Spleen (tissue), 11 donors: ENCODE results near the gene GMPS. TPM values are rescaled to one million over a fixed set of nuclear protein-coding genes. Genes with fewer than 3 reads are reported as not detected.

Source experiments
- DNase-seq: peaks from one replicate; pipeline ENCODE4 v3.0.0-alpha.2; 2020
- H3K27ac ChIP-seq, 8 donors: fragments of 200-600 bp; sonication (generic) in 7 of 8; 1 replicate in 4 of 8; 2 replicates in 4 of 8; pipeline versions ENCODE4 v1.5.0 to v1.8.0; 2016 to 2021; ENCODE audit warnings: inconsistent platforms in 4 of 8, mild to moderate bottlenecking in 4 of 8, moderate library complexity in 1 of 8
- H3K27me3 ChIP-seq, 7 donors: fragments of 200-600 bp; sonication (generic) in 6 of 7; replicated peaks in 1 of 7; 1 replicate in 4 of 7; 2 replicates in 3 of 7; pipeline versions ENCODE4 v1.5.0 to v1.8.0; 2016 to 2021; ENCODE audit warnings: inconsistent platforms in 3 of 7, mild to moderate bottlenecking in 1 of 7
- H3K36me3 ChIP-seq, 6 donors: fragments of 200-600 bp; sonication (generic) in 5 of 6; 1 replicate in 4 of 6; 2 replicates in 2 of 6; pipeline versions ENCODE4 v1.5.0 to v1.8.0; 2016 to 2021; ENCODE audit warnings: inconsistent platforms in 2 of 6
- H3K4me1 ChIP-seq, 6 donors: fragments of 200-600 bp; sonication (generic) in 5 of 6; 1 replicate in 3 of 6; 2 replicates in 3 of 6; pipeline versions ENCODE4 v1.5.0 to v1.8.0; 2016 to 2021; ENCODE audit warnings: inconsistent platforms in 3 of 6
- H3K4me3 ChIP-seq, 8 donors: fragments of 200-600 bp; sonication (generic) in 7 of 8; 1 replicate in 4 of 8; 2 replicates in 4 of 8; pipeline versions ENCODE4 v1.5.0 to v1.8.0; 2016 to 2021; ENCODE audit warnings: inconsistent platforms in 4 of 8, mild to moderate bottlenecking in 4 of 8, moderate library complexity in 2 of 8
- H3K9me3 ChIP-seq, 8 donors: fragments of 200-600 bp; sonication (generic) in 7 of 8; 1 replicate in 4 of 8; 2 replicates in 4 of 8; pipeline versions ENCODE4 v1.5.0 to v1.8.0; 2016 to 2021; ENCODE audit warnings: inconsistent platforms in 4 of 8
- CTCF ChIP-seq, 11 experiments: fragments of 200-600 bp in 7 of 11; fragments of 450-650 bp in 4 of 11; sonication (generic) in 4 of 11; IDR thresholded peaks in 8 of 11; conservative IDR thresholded peaks in 3 of 11; 1 replicate in 7 of 11; 2 replicates in 4 of 11; pipeline versions ENCODE4 v1.4.0 to v1.8.0; 2016 to 2021; ENCODE audit warnings: antibody characterized with exemption in 11 of 11, inconsistent platforms in 4 of 11, mild to moderate bottlenecking in 1 of 11
- POLR2A ChIP-seq, 3 donors: fragments of 450-650 bp; IDR thresholded peaks; one replicate each; pipeline ENCODE4 v1.5.1; 2017; ENCODE audit warnings: antibody characterized with exemption in 3 of 3, mild to moderate bottlenecking in 1 of 3
- POLR2AphosphoS5 ChIP-seq, 3 donors: sonication (generic); formaldehyde crosslinking; IDR thresholded peaks; one replicate each; pipeline ENCODE4 v1.5.1; 2017; ENCODE audit warnings: antibody characterized with exemption in 3 of 3
- WGBS, 5 donors: extraction: QIAGEN DNeasy Blood & Tissue Kit in 3 of 5; methylation state at CpG; one replicate each; pipeline versions ENCODE4 v1.1.5 to v1.1.7; 2013 to 2018; 5-methylcytosine and 5-hydroxymethylcytosine counted together
- intact Hi-C: fragments of 100-400 bp; cut with DNase I; formaldehyde crosslinking; loops from one replicate; pipeline ENCODE4 v1.15.0; 2023; ENCODE audit warnings: low total_unique reads
- polyA plus RNA-seq, 3 donors: library from polyadenylated mRNA; stranded (reverse); fragments of 200-250 nt; gene quantifications; one replicate each; pipeline ENCODE4 v1.2.1, GENCODE V29; 2013
- total RNA-seq, 7 donors: library from RNA; depleted of rRNA in 3 of 7; stranded (reverse); fragments of >200 nt in 3 of 7; fragmentation: NEBNext Ultra II Directional in 4 of 7; extraction: Animal tissue kit (Norgen Biotek cat#: 25700) in 4 of 7; gene quantifications; one replicate each; pipeline versions ENCODE4 v1.1.0 to v1.2.1, GENCODE V29; 2016 to 2021
- donor health status: healthy with polysubstance abuse.
- donor health status: DM: no; HTN: no; CAD: no; lungs with moderate emphysema.
- donor health status: DM: no; HTN: no; CAD: no.
- donor health status: Bipolar disorder and iron deficiency.
- donor health status: healthy.
- donor health status: DM: no; HTN: no; CAD: no.
- donor health status: DM: yes; HTN: yes; CAD: no.

The GMPS gene
- total and polyA plus RNA-seq, 10 donors = 10.8 to 47.4 (median 35.7) TPM

GRCh38 chr3:155870945-155871745, 695 bp downstream of the GMPS start:
- H3K4me3 ChIP-seq = peak overlapping the region; percentile 76 to 100 (median 98)
- 0 to 1% (median 0%) methylated on average over 27 to 85 of the region's 85 CpGs for WGBS, 5 donors

GRCh38 chr3:155871746-155872158, 1.3 kb downstream of the GMPS start:
- H3K4me3 ChIP-seq = peak overlapping the region; percentile 76 to 100 (median 98)
- H3K36me3 ChIP-seq = no peaks in the 10 kb centered on the region
- intact Hi-C loops = loop anchor here (10.0 kb wide), 1 partner anchor 67 kb away; the partner anchor contains the start of gene C3orf33
- 1% methylated on average over 19 of the region's 19 CpGs for WGBS, 5 donors
- no peaks in the 10 kb centered on the region for H3K9me3 ChIP-seq
- no peaks in the 10 kb centered on the region for H3K27me3 ChIP-seq
- DNase-seq = no peak
- peak overlapping the region; percentile 87 to 97 (median 94) for H3K27ac ChIP-seq
- TF ChIP-seq POLR2AphosphoS5 (IDR thresholded peaks at IDR 0.05) = no peak
- no peak for TF ChIP-seq POLR2A (IDR thresholded peaks at IDR 0.05)
- no peak for TF ChIP-seq CTCF (IDR thresholded peaks at IDR 0.05 in 8 of 11, conservative IDR thresholded peaks at IDR 0.05 in 3 of 11)
- H3K4me1 ChIP-seq = peaks cover 14 to 63% (median 40%) of the 10 kb centered on the region in 6 donors

More at GRCh38 chr3:155870945-155871745, 695 bp downstream of the GMPS start:
- Histone ChIP-seq H3K27me3 (no peaks in the 10 kb centered on the region), H3K4me1 (peaks cover 14 to 57% (median 34%) of the 10 kb centered on the region in 6 donors), H3K9me3 (no peaks in the 10 kb centered on the region), H3K36me3 (no peaks in the 10 kb centered on the region), H3K27ac (peak overlapping the region; percentile 87 to 97 (median 94))
- TF ChIP-seq POLR2AphosphoS5 (IDR thresholded peaks at IDR 0.05) = peak; percentile 35 to 67 (median 62)
- peak in 1 of 3 donors; percentile 15 for TF ChIP-seq POLR2A (IDR thresholded peaks at IDR 0.05)
- no peak for TF ChIP-seq CTCF (IDR thresholded peaks at IDR 0.05 in 8 of 11, conservative IDR thresholded peaks at IDR 0.05 in 3 of 11)
- peak; percentile 92 for DNase-seq
- intact Hi-C loops = loop anchor here (10.0 kb wide), 1 partner anchor 66 kb away; the partner anchor contains the start of gene C3orf33

- Histone ChIP-seq H3K36me3 (no peaks in the 10 kb centered on the region), H3K27me3 (no peaks in the 10 kb centered on the region), H3K9me3 (no peaks in the 10 kb centered on the region), H3K27ac (peak overlapping the region in 1 of 8 donors; percentile 16), H3K4me1 (peaks cover 14 to 71% (median 46%) of the 10 kb centered on the region in 6 donors), H3K4me3 (no peak overlapping the region)
- intact Hi-C loops = loop anchor here (10.0 kb wide), 1 partner anchor 68 kb away; the partner anchor contains the start of gene C3orf33
- 73 to 82% (median 76%) methylated on average over 8 of the region's 8 CpGs for WGBS, 5 donors
- no peak for DNase-seq
- TF ChIP-seq CTCF (IDR thresholded peaks at IDR 0.05 in 8 of 11, conservative IDR thresholded peaks at IDR 0.05 in 3 of 11) = no peak
- no peak for TF ChIP-seq POLR2A (IDR thresholded peaks at IDR 0.05)
- no peak for TF ChIP-seq POLR2AphosphoS5 (IDR thresholded peaks at IDR 0.05)
Measured at GRCh38 chr3:155872904-155873646, 2.6 kb downstream of the GMPS start.
